ENCODE measurements around the gene EPO.

Gene EPO

GRCh38 chr7:100720279-100720670 is at the start of gene EPO:
Gene EPO (plus strand): TSS chr7:100720468. CDS start chr7:100720981, 513 bp downstream.
- no peak for DNase-seq

GRCh38 chr7:100671353-100672327 is 48.6 kb upstream of the EPO start:
- DNase-seq: no peak

GRCh38 chr7:100673302-100673941 is 46.8 kb upstream of the EPO start, which contains the start of gene GNB2:
Gene GNB2 (plus strand): TSS chr7:100673740. CDS start chr7:100676266, 2,526 bp downstream.
- DNase-seq: peak; percentile 100

GRCh38 chr7:100673942-100674410 is 46.3 kb upstream of the EPO start:
- DNase-seq: peak; percentile 87

GRCh38 chr7:100674411-100675104 is 45.7 kb upstream of the EPO start:
- peak; percentile 71 for DNase-seq

- DNase-seq: peak; percentile 71
Measured at GRCh38 chr7:100675105-100675451, 45.2 kb upstream of the EPO start.

- peak; percentile 90 for DNase-seq
Measured at GRCh38 chr7:100675581-100676350, 44.5 kb upstream of the EPO start.

- no peak for DNase-seq
Measured at GRCh38 chr7:100676501-100677306, 43.6 kb upstream of the EPO start.

- no peak for DNase-seq
Measured at GRCh38 chr7:100677308-100678267, 42.7 kb upstream of the EPO start.

- DNase-seq: no peak
Measured at GRCh38 chr7:100678291-100678984, 41.8 kb upstream of the EPO start.

GRCh38 chr7:100679129-100679926 is 40.9 kb upstream of the EPO start:
- no peak for DNase-seq

- DNase-seq: no peak
Measured at GRCh38 chr7:100679927-100680575, 40.2 kb upstream of the EPO start.

- DNase-seq: no peak
Measured at GRCh38 chr7:100680576-100681271, 39.5 kb upstream of the EPO start.

- DNase-seq: no peak
Measured at GRCh38 chr7:100681491-100682227, 38.6 kb upstream of the EPO start.

- DNase-seq: no peak
Measured at GRCh38 chr7:100682228-100682741, 38.0 kb upstream of the EPO start.

GRCh38 chr7:100682991-100683658 is 37.1 kb upstream of the EPO start:
- DNase-seq: no peak

Measured in NCI-H69 (cell line).